GM18505 (cell line): ENCODE measurements around the gene IL17A.
"Not testable (repeated sequence)": the region's sequence is repeated elsewhere in the genome, so short reads cannot be mapped to it uniquely, and the experiment has no call there.

Experiments
- ATAC-seq: cut with Tn5 transposase; IDR thresholded peaks from one replicate; pipeline ENCODE4 v1.9.1; 2021; ENCODE audit not compliant: unreplicated experiment
- POLR2A ChIP-seq: IDR thresholded peaks from 4 replicates; pipeline ENCODE4 v1.6.1; 2011; ENCODE audit warnings: borderline replicate concordance; ENCODE audit not compliant: insufficient read depth, insufficient read length; ENCODE audit errors: extremely low read depth

The IL17A gene

GRCh38 chr6:52154381-52154780 is 31.8 kb upstream of the IL17A start:
- no peak for ATAC-seq

GRCh38 chr6:52155791-52156576 is 30.2 kb upstream of the IL17A start:
- no peak for TF ChIP-seq POLR2A
- peak; percentile 85 for ATAC-seq

More at GRCh38 chr6:52154381-52154780, 31.8 kb upstream of the IL17A start:
- TF ChIP-seq POLR2A = no peak

- no peak for TF ChIP-seq POLR2A
- peak; percentile 70 for ATAC-seq
Observed at GRCh38 chr6:52157301-52157941, 28.8 kb upstream of the IL17A start.

GRCh38 chr6:52160472-52161104 is 25.6 kb upstream of the IL17A start:
- TF ChIP-seq POLR2A = no peak
- ATAC-seq = no peak

- peak; percentile 34 for ATAC-seq
- no peak for TF ChIP-seq POLR2A
Observed at GRCh38 chr6:52161689-52162438, 24.3 kb upstream of the IL17A start.

- peak; percentile 61 for ATAC-seq
- TF ChIP-seq POLR2A = no peak
Observed at GRCh38 chr6:52162940-52163908, 23.0 kb upstream of the IL17A start.

- ATAC-seq = no peak
- TF ChIP-seq POLR2A = no peak
Observed at GRCh38 chr6:52164319-52165094, 21.7 kb upstream of the IL17A start.

- TF ChIP-seq POLR2A = no peak
- ATAC-seq = no peak
Observed at GRCh38 chr6:52167267-52167666, 18.9 kb upstream of the IL17A start.

GRCh38 chr6:52168351-52168750 is 17.8 kb upstream of the IL17A start:
- not testable (repeated sequence) for ATAC-seq

GRCh38 chr6:52174118-52174517 is 12.1 kb upstream of the IL17A start:
- no peak for TF ChIP-seq POLR2A
- no peak for ATAC-seq

GRCh38 chr6:52176550-52176949 is 9.6 kb upstream of the IL17A start:
- ATAC-seq = peak; percentile 70
- no peak for TF ChIP-seq POLR2A

GRCh38 chr6:52177961-52178360 is 8.2 kb upstream of the IL17A start:
- no peak for TF ChIP-seq POLR2A
- ATAC-seq = no peak
